Glomerular endothelial cell (primary cell): Measurements from ENCODE around the gene AUTS2. TPM values are rescaled to one million over a fixed set of nuclear protein-coding genes. Genes with fewer than 3 reads are reported as not detected.

ENCODE experiments used
- DNase-seq: peaks from one replicate; pipeline ENCODE4 v3.0.0-alpha.2; 2011; ENCODE audit warnings: low read depth, low spot score; ENCODE audit errors: extremely low read depth
- total RNA-seq: library from RNA; depleted of rRNA; stranded (reverse); fragments of >200 nt; gene quantifications from 2 replicates; pipeline ENCODE4 v1.2.3, GENCODE V29; 2015

The AUTS2 gene
- total RNA-seq, 1 donor from 2014 or later = 24.8 TPM

- DNase-seq = no peak
Measured at GRCh38 chr7:70619659-70620058, 1021.4 kb downstream of the AUTS2 start.

DNA sequence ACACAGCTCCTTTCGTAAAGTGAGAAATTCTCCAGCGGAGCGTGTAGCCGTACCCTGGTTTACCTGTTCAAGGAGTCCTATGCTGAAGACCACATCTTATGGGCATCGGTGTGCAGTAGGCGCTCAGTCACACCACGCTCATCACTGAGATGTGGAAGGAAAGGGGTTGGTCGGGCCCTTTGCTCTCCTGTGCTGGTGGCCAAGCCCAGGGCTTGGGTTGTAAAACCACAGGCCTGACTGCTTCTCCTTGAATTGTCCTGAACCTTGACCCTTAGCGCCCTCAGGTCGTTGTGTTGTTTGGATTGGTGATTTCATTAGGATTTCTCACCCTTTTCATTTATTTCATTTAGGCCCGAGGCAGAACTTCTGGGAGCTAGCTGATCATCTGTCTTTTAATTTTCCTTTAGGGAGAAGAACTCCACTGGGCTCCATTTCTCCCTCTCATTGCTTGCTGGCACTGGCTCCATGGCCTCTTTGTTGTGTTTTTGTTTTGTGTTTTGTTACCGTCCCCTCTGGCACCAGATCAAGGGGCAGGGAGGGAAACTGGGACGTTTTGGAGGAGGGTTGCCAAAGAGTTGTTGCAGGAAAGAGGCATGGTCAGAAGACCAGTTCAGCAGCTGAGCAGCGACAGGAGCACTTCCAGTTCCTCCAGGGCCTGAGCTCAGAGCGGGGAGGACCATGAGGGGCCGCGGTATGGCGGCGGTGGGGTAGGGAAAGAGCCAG lies 1022.2 kb downstream of the AUTS2 start:
- no peak for DNase-seq

GRCh38 chr7:70621954-70622600 lies 1023.8 kb downstream of the AUTS2 start:
- no peak for DNase-seq

- DNase-seq = no peak
Measured at GRCh38 chr7:70622936-70623335, 1024.7 kb downstream of the AUTS2 start.

DNA sequence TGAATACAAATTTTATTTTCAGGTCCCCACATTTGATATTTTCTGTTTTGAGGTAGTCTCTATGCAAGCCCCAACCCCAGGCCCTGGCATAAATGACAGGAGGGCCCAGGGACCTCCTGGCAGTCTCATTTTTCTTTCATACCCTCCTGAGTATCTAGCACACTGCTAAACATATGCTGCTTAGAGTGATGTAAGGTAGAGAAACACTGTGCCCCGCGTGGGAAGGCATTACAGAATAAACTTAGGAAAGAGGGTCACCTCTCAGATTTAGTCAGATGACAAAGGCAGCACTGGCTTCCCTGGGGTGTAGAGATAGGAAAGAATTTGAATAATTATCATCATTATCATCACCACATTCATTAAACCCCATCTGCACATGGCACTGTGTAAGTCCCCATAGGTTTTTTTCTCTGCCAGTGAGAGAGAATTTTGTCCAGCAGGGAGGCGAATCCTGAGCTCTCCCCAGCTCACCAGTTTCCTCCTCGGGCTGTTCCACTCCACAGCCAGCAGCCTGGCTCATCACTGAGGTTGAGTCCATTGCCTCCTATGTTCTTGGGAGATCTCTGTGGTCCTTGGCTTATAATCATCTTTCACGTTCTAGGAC lies 1026.3 kb downstream of the AUTS2 start:
- DNase-seq = no peak

- DNase-seq = no peak
Measured at GRCh38 chr7:70627461-70627860, 1029.2 kb downstream of the AUTS2 start.

GRCh38 chr7:70630440-70630817 lies 1032.2 kb downstream of the AUTS2 start:
- DNase-seq = no peak

- DNase-seq = no peak
Measured at GRCh38 chr7:70630818-70631457, 1032.7 kb downstream of the AUTS2 start.

DNA sequence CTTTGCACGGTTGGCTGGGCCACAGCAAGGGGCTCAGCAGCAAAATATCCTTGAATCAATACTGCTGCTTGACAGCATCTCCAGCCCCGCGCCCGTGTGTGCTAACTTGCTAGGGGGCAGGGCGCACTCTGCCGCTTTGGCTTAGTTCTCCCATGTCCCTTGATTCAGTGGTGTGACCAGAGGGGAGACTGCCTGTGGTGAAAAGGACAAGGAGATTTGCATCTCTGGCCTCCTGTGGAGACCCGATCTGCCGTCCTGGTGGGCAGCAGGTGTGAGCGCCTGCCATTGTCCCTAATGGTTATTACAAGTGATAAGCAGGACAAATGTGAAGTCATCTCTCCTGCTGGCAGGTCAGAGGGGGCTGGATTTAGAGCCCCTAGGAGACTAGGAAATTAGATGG lies 1033.4 kb downstream of the AUTS2 start:
- no peak for DNase-seq

GRCh38 chr7:70632400-70632799 lies 1034.1 kb downstream of the AUTS2 start:
- no peak for DNase-seq

DNA sequence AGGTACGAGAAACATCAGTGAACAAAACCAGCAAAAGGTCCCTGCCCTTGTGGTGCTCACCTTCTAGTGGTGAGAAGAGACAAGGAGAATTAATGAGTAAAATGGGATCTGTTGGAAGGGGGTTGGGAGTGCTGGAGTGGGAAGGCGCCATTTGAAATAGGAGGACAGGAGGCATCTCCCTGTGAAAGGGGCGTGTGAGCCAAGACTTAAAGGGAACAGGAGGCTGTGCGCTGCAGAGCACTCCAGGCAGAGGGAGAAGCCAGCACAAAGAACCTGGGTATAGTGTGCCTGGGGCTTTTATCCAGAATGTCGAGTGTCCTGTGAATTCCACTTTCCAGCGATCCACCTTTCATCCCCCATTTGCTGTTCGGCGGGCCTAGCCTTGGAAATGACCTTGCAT lies 1035.8 kb downstream of the AUTS2 start:
- no peak for DNase-seq

- no peak for DNase-seq
Measured at GRCh38 chr7:70634610-70635068, 1036.4 kb downstream of the AUTS2 start.

GRCh38 chr7:70635633-70636032 lies 1037.4 kb downstream of the AUTS2 start:
- DNase-seq = no peak

- DNase-seq = no peak
Measured at GRCh38 chr7:70636169-70636568, 1037.9 kb downstream of the AUTS2 start.

GRCh38 chr7:70637726-70638125 lies 1039.5 kb downstream of the AUTS2 start:
- DNase-seq = no peak

DNA sequence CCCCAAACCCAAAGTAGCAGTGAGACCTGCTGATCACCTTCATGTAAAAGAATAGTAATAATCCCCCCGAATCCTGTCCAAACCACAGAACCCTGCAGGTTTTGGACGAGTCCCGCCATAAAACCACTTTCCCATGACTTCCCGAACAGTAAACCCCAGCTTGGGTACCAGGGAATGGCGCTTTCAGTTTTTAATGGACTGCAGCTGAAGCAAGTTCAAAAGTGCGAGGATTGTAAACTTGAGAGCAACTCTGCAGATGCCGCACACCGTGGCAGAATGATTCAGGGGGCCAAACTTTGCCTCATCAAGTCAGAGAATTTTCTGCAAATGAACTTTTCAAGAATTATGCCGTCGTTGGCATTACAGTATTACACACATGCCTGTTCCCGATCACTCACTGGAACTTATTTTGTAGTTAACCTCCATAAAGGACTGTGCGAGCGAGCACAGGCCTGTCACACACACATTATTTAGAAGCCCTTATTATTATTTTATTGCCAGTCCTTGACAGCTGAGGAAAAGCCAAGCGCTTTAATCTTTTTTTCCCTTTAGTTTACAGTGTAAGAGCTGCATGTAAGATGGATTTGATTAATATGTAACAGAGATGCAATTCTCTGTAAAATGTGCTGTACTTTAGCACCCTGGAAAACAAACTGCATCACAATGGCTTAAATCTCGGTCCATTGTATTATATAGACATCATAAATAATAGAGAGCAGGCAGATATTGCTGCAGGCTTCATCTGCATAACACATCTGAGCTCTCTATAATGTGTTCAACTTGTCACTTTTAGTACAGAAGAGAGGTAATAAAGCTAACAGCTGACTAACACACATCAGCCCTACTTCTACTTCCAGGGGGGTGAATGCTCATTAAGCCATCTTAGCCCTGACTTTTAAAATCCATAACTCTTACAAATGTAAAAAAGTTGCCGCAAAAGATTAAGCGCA lies 1040.2 kb downstream of the AUTS2 start:
- DNase-seq = no peak

DNA sequence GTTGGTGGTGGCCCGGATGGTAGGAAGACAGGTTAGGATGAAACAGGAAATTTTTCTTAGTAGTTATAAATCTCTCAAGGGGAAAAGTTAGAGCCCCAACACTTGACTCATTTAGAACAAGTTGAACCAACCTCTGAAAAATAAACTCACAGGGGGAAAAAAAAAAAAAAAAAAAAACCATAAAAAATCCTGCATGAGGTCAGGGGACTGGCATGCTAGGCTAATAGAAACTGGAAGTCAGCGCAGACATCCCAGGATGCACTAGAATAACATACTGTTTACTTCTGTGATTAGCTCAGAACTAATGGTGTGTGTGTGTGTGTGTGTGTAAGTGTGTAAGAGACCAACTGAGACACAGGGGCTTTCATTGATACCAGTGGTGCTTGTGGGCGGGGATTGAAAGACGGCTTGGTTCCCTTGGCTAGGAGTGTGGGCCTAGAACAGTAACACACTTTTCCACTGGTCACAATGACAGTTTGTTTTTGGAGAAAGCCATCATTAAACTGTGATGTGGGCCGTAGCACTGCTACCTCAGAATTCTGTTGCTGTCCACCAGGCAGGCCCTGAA lies 1042.1 kb downstream of the AUTS2 start:
- no peak for DNase-seq

DNA sequence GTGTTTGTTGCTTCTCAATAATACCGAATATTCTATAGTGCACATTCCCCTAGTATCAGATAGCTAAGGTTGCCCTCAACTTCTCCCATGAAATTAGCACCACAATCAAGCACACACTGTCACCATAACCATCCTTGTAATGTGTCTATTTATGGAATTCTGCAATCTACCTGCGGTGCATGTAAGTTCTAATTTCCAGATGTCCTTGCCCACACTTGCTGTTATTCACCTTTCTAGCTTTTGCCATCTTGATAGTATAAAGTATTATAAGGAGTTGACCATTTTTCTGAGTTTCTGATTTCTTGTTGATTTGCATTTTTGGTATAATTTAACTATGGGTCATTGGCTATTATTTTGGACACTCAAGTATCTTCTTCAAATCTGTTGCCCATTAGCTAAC lies 1043.6 kb downstream of the AUTS2 start:
- no peak for DNase-seq

- no peak for DNase-seq
Measured at GRCh38 chr7:70645279-70645678, 1047.0 kb downstream of the AUTS2 start.

DNA sequence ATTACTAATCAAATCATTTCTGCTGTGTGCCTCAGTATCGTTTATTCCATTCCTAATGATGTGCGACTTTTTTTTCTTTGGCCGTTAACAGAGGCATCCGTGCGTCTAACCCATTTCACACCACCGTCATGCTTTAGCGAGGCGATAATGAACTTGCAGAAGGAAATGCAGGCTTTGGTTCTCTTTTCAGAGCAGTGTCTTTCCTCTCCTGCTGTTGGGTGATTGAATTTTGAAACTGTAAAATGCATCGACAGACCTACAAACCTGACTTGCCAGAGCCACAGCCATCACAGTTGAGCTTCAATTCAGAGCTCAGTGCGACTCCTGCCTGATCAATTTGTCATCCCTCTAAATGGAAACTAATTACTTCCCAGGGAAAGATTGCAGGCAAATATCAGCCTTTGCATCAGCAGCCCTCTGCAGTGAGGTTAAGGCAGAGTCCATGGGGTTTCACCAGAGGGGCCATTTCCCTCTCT lies 1047.6 kb downstream of the AUTS2 start:
- DNase-seq = no peak
